MM.1S (cell line): ENCODE data around the gene FHIT.

Experiments used
- EZH2 ChIP-seq: fragments of 300-600 bp; sonication (generic); optimal IDR thresholded peaks from 2 replicates; pipeline ENCODE3; 2017; ENCODE audit warnings: low read depth, mild to moderate bottlenecking, antibody characterized with exemption, low read length, mixed read lengths
- TF ChIP-seq, protein P1 (sequence below): fragments of 300-600 bp; sonication (generic); IDR thresholded peaks from 2 replicates; pipeline ENCODE4 v1.5.1; 2016; ENCODE audit warnings: antibody characterized with exemption, low read length, mixed read lengths

DNA sequence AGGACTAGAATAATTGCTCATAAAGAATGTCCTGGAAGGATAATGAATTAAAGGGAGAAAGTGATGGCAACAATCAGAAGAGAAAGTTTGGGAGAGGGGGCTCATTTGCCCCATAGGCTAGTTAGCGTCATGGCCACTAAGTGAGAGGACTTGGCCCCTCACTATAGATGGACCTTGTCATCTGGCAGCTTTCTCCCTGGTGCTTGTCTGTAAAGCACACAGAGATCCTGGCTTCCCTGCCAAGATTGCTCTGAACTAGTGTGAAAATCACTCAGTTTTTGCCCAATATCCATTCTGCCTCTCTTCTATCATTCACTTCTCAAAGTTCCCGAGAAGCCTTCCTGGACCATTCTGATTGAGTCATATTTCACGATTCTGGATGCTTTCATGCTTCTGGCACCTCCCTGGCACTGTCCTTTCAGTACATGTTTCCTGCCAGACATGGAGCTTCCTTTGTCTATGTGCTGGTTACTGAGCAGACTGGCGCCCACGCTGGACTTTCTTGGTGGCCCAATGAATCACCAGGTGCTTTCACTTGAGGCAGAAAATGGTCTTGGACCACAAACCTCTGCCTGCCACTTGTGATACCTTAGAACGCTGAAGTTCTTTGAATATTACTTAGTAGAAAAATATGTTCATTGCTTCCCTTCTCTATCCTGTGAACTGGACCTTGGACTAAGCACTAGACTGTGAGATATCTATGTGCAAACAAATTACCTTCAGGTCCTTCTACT, 1491.8 kb downstream of the FHIT start:
- TF ChIP-seq, protein P1, sequence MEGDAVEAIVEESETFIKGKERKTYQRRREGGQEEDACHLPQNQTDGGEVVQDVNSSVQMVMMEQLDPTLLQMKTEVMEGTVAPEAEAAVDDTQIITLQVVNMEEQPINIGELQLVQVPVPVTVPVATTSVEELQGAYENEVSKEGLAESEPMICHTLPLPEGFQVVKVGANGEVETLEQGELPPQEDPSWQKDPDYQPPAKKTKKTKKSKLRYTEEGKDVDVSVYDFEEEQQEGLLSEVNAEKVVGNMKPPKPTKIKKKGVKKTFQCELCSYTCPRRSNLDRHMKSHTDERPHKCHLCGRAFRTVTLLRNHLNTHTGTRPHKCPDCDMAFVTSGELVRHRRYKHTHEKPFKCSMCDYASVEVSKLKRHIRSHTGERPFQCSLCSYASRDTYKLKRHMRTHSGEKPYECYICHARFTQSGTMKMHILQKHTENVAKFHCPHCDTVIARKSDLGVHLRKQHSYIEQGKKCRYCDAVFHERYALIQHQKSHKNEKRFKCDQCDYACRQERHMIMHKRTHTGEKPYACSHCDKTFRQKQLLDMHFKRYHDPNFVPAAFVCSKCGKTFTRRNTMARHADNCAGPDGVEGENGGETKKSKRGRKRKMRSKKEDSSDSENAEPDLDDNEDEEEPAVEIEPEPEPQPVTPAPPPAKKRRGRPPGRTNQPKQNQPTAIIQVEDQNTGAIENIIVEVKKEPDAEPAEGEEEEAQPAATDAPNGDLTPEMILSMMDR, result no peak
- TF ChIP-seq EZH2, result no peak
